COR-L47 (cell line): Measurements from ENCODE around the gene RAB14.

Experiments
- DNase-seq: peaks from one replicate; lab custom pipeline; 2025; lab: John Stamatoyannopoulos, UW

Gene RAB14

GRCh38 chr9:121219530-121219929, 17.9 kb upstream of the RAB14 start:
- no peak for DNase-seq

GRCh38 chr9:121218357-121219027, 16.8 kb upstream of the RAB14 start:
- DNase-seq: no peak

- DNase-seq: no peak
Observed at GRCh38 chr9:121217609-121218292, 16.1 kb upstream of the RAB14 start.

GRCh38 chr9:121216271-121216805, 14.7 kb upstream of the RAB14 start:
- no peak for DNase-seq

GRCh38 chr9:121214005-121214404, 12.3 kb upstream of the RAB14 start:
- DNase-seq: no peak

GRCh38 chr9:121213136-121213806, 11.6 kb upstream of the RAB14 start:
- DNase-seq: peak; percentile 84

GRCh38 chr9:121210536-121210935, 8.9 kb upstream of the RAB14 start:
- DNase-seq: no peak

- no peak for DNase-seq
Observed at GRCh38 chr9:121207371-121207940, 5.8 kb upstream of the RAB14 start.

- no peak for DNase-seq
Observed at GRCh38 chr9:121206516-121207370, 5.1 kb upstream of the RAB14 start.

- DNase-seq: no peak
Observed at GRCh38 chr9:121204611-121205010, 2.9 kb upstream of the RAB14 start.

- no peak for DNase-seq
Observed at GRCh38 chr9:121204121-121204520, 2.5 kb upstream of the RAB14 start.

- DNase-seq: peak; percentile 14
Observed at GRCh38 chr9:121201045-121201737, 478 bp downstream of the RAB14 start.

GRCh38 chr9:121200356-121200755, 1.3 kb downstream of the RAB14 start:
- DNase-seq: no peak

- DNase-seq: no peak
Observed at GRCh38 chr9:121199921-121200320, 1.7 kb downstream of the RAB14 start.

- DNase-seq: no peak
Observed at GRCh38 chr9:121198512-121199042, 3.1 kb downstream of the RAB14 start.

- no peak for DNase-seq
Observed at GRCh38 chr9:121197132-121197531, 4.5 kb downstream of the RAB14 start.

GRCh38 chr9:121196389-121196788, 5.3 kb downstream of the RAB14 start:
- no peak for DNase-seq

- DNase-seq: no peak
Observed at GRCh38 chr9:121194730-121195129, 6.9 kb downstream of the RAB14 start.

- DNase-seq: no peak
Observed at GRCh38 chr9:121192959-121193640, 8.6 kb downstream of the RAB14 start.

GRCh38 chr9:121192518-121192917, 9.2 kb downstream of the RAB14 start:
- no peak for DNase-seq
